Measurements from ENCODE around the gene VSTM2A.
"Not testable (repeated sequence)": the region's sequence is repeated elsewhere in the genome, so short reads cannot be mapped to it uniquely, and the experiment has no call there.

The VSTM2A gene, protein sequence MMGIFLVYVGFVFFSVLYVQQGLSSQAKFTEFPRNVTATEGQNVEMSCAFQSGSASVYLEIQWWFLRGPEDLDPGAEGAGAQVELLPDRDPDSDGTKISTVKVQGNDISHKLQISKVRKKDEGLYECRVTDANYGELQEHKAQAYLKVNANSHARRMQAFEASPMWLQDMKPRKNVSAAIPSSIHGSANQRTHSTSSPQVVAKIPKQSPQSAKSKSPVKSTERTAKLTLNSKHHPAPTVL

DNA sequence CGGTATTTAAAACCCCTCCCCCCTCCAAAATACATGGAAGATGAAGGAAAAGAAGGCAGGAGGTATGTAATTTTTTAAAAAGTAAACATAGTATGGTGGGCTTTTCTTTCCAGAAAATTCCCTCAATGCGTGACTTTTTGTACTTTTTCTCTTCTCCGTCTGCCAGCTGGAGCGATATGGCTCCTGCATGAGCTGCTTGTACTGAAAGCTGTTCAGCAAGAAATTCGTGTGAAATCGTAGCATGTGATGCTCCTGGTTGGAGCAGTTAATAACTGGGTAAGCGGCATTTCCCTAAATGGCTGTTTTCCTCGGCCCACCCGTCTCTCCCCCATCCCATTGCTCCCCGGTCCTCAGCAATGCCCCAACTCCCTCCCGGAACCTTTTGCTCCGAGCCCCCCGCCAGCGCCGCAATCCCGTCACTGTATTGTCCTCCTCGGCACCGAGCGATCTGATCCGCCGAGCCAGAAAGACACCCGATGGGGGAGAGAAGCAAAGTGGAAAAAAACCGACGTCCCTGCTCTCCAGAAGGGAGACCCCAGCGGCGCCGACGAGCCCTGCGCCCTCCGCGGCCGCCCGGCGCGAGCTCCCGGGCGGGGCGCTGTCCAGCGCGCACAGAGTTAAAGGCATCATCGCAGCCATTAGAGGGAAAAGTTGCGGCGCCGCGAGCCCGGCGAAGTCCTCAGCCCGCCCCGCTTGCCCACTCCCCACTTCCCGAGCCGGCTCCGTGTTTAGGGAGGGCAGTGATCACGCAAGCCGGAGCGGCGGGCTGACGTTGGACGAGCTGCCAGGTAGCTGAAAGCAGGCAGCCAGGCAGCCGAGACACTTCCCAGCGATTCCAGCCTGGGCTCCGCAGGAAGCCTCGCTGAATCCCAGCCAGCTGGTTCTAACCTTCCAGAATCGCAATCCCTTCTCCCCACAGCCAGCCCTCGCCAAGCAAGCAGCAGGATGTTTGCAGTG, at the start of gene VSTM2A:
Gene VSTM2A (plus strand): TSS at position 707 of the 957 bp plus-strand sequence. CDS start 356 bp downstream, outside the sequence.
- no peak for DNase-seq (ENCODE audit: low read depth, low spot score)

- not testable (repeated sequence) for DNase-seq (ENCODE audit: low read depth, low spot score)
Observed at GRCh38 chr7:54504531-54504930, 37.6 kb upstream of the VSTM2A start.

GRCh38 chr7:54529568-54529967, 12.6 kb upstream of the VSTM2A start:
- no peak for DNase-seq (ENCODE audit: low read depth, low spot score)

DNA sequence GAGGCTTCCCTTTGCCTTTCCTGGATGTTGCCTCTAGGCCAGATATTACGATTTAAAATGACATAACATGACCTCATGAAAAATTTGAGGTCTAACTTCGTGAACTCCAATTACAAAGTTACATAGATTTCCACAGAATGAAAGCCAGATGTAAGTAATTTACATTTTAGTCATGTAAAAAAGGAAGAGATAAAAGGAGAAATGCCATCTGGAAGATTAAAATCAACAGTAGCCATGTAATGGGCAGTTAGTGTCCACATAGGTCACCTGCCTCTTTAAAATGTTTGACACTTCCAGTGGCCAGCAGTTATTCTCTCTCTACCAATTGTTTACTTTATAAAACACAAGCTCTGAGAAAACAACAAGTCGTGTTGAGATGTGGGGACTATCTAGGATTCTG, 4.1 kb upstream of the VSTM2A start:
- no peak for DNase-seq (ENCODE audit: low read depth, low spot score)

GRCh38 chr7:54543051-54543488, 895 bp downstream of the VSTM2A start:
- no peak for DNase-seq (ENCODE audit: low read depth, low spot score)

- no peak for DNase-seq (ENCODE audit: low read depth, low spot score)
Observed at GRCh38 chr7:54544149-54544526, 2.0 kb downstream of the VSTM2A start.

- DNase-seq (ENCODE audit: low read depth, low spot score), result no peak
Observed at GRCh38 chr7:54544527-54545240, 2.5 kb downstream of the VSTM2A start.

GRCh38 chr7:54545241-54545563, 3.0 kb downstream of the VSTM2A start:
- DNase-seq (ENCODE audit: low read depth, low spot score), result no peak

- no peak for DNase-seq (ENCODE audit: low read depth, low spot score)
Observed at GRCh38 chr7:54546081-54546985, 4.2 kb downstream of the VSTM2A start.

- no peak for DNase-seq (ENCODE audit: low read depth, low spot score)
Observed at GRCh38 chr7:54546986-54547314, 4.8 kb downstream of the VSTM2A start.

DNA sequence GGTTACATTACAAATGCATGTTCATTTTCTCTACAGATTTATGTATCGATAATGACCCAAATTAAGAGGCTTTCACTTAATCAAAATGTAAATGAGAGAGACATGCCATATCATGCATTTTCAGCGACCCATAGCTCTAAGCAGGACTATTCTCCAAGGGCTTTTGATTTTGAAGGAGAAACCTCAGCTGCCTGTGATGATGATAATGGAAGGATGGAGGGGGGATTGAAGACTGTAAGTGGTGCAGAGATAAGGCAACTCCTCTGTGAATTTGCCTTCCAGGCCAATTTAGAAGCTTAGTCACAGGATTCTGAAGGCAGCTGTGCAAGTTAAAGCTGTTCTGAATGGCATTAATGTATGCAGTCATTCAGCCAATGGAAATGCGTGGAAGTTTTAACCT, 8.3 kb downstream of the VSTM2A start:
- DNase-seq (ENCODE audit: low read depth, low spot score), result no peak

- no peak for DNase-seq (ENCODE audit: low read depth, low spot score)
Observed at GRCh38 chr7:54556121-54556520, 13.9 kb downstream of the VSTM2A start.

DNA sequence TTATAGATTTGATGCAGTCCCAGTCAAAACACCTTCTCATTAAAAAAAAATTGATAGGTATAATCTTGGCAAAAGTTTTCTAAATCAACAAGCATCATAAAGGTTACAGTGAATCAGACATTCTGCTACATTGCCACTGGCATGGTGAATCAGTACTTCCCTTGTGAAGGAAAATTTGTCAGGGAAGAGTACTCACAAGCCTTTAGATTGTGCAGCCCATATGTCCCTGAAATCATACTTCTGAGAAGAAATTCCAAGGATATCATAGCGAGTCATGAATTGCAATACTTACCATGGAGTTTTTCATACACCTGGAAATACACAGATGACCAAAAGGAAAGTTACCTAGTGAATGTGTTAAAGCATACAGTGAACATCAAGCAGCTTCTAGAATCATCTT, 17.2 kb downstream of the VSTM2A start:
- DNase-seq (ENCODE audit: low read depth, low spot score), result no peak

GRCh38 chr7:54560198-54560597, 18.0 kb downstream of the VSTM2A start:
- DNase-seq (ENCODE audit: low read depth, low spot score), result no peak

DNA sequence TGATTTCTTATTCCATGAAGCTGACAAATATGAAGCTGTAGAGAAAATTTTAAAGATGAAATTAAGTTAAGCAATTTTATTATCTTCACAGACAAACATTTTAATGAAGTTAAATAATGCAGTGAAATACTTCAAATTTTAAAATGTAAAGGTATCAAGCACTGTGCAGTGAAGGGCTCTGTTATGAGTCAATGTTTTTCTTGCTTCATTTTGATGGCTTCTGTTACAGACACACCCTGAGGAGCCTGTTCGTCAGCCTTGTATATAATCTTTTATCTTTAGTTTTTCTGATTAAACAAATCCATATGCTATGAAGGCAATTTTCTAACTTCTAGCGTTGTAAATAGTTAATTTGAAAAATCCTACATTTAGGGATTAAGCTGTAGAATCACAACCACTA, 18.5 kb downstream of the VSTM2A start:
- no peak for DNase-seq (ENCODE audit: low read depth, low spot score)

- DNase-seq (ENCODE audit: low read depth, low spot score), result no peak
Observed at GRCh38 chr7:54563329-54563916, 21.2 kb downstream of the VSTM2A start.

- DNase-seq (ENCODE audit: low read depth, low spot score), result no peak
Observed at GRCh38 chr7:54565432-54565831, 23.3 kb downstream of the VSTM2A start.

DNA sequence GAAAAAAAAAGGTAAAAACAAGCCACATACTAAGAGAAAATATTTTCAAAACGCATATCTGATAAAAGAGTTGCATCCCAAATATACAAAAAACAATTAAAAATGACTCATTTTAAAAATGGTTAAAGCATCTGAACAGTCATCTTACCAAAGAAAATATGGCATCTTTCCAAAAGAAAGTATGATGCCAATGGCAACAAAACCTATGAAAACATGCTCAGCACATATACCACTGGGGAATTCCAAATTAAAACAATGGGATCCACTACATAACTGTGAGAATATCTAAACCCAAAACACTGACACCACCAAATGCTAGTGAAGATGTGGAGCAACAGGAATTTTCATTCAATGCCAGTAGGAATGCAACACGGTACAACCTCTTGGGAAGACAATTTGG, 39.3 kb downstream of the VSTM2A start:
- DNase-seq (ENCODE audit: low read depth, low spot score), result no peak

DNA sequence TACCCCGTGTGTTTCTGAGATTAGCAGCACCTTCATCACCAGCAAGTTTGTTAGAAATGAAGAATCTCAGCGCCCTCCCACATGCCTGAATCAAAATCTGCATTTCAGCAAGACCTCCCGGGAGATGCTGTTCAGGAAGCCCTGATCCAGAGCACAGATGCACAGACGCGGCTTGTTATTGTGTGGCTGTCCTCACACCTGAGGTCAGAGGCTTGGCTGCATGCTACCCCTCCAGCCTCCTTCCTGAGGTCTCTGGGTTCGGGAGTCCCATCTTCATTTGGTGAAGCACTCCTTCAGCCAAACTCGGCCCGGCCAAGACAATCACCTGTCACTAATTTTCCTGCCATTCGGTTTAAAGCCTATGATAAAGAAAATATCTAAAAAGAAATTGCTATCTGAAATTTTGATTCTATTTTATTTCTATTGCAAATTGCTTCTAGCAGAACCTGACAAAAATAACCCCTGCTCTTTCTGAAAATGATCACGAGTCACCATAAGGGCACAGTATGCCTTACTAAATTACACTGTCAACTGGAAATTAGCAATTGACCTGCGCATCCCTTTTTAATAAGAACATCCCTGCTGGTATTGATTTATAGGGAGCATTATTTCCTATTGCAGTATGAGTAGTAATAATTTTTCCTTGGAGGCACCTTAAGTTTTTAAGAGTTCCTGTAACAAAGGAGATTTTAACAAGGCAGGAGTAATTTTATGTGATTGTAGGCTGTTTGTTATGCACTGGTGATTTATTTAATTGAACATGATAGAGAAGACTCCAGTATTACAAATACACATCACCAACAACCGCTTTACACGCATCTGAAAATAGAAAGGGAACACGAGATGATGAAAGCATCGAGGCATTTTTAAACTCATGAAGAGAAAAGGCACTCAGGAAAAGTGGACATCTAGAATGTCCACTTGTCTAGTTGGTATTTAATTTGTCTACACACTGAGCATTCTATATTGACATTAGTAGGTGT, 49.5 kb downstream of the VSTM2A start:
- DNase-seq (ENCODE audit: low read depth, low spot score), result no peak

GRCh38 chr7:54596747-54597146, 54.6 kb downstream of the VSTM2A start:
- no peak for DNase-seq (ENCODE audit: low read depth, low spot score)
